ENCODE results near the gene NRDC. TPM values are rescaled to one million over a fixed set of nuclear protein-coding genes. Genes with fewer than 3 reads are reported as not detected.
A peak's percentile ranks its signal among the peaks of the same experiment; 100 is the strongest.

NRDC gene
- total and polyA plus RNA-seq, 9 of the 15 experiments (the other 6 are each of a cell fraction or from before 2014, with no cell fraction given), result 102 to 371 (median 201) TPM

- Histone ChIP-seq H2AFZ (ENCODE audit: low read depth, low read length) (no peak overlapping the region), H3K9me3 (replicated peaks; ENCODE audit: control insufficient read depth, insufficient read depth, low read depth, low read length) (peaks cover 3% of the 10 kb centered on the region; the same call in 1 of the 2 replicates), H3K4me1 (replicated peaks in 1 of 2; ENCODE audit: control insufficient read depth in 2 of 2, insufficient read depth in 2 of 2, low read length in 2 of 2) (peaks cover 2 to 8% of the 10 kb centered on the region in 2 experiments; a peak in 2 of 5 replicates), H3K9ac (ENCODE audit: insufficient read depth in 1 of 2, low read depth in 2 of 2, low read length in 2 of 2) (no peak overlapping the region), H3K27ac (ENCODE audit: extremely low read depth, low read depth, low read length) (0 out of 3 replicates have a peak overlapping the region, but pooled peaks have one; percentile 3), H4K20me1 (replicated peaks; ENCODE audit: control insufficient read depth, insufficient read depth, low read length) (no peaks in the 10 kb centered on the region), H3K79me2 (ENCODE audit: control insufficient read depth, insufficient read depth, low read length) (peaks cover 81% of the 10 kb centered on the region), H3K27me3 (ENCODE audit: control insufficient read depth in 2 of 2, insufficient read depth in 2 of 2, low read length in 2 of 2) (no peaks in the 10 kb centered on the region), H3K36me3 (ENCODE audit: control insufficient read depth, insufficient read depth, low read length) (peaks cover 47% of the 10 kb centered on the region), H3K4me3 (no peak overlapping the region), H3K4me2 (ENCODE audit: insufficient read depth, low read length) (no peak overlapping the region), H3K9me1 (ENCODE audit: control insufficient read depth, insufficient read depth, low read length) (no peaks in the 10 kb centered on the region)
- 23% methylated on average over 4 of the region's 4 CpGs for WGBS (ENCODE audit: insufficient coverage, low coverage, missing lambda C conversion rate)
- ATAC-seq, result peak; percentile 83
- in situ Hi-C loops (cut with MboI), result no loop called here
- intact Hi-C loops (cut with micrococcal nuclease), result loop anchor here (5.0 kb wide), 1 partner anchor 33 kb away; the partner anchor contains the start of gene NRDC
- TF ChIP-seq MYC (IDR thresholded peaks at IDR 0.05; ENCODE audit: low read depth, low read length) (no peak), MYC (CRISPR knock-in tag; IDR thresholded peaks at IDR 0.05; ENCODE audit: borderline replicate concordance, low read depth) (no peak), HLTF (IDR thresholded peaks at IDR 0.05) (0 out of 2 replicates have a peak, but pooled peaks have one; percentile 33), MEIS2 (IDR thresholded peaks at IDR 0.05; ENCODE audit: partially characterized antibody) (peak; percentile 2)
- BruUV-seq (replicated peaks), result no TSS peak
- peak; percentile 35 for FAIRE-seq
- peak in 2 of 4 experiments; percentile 35 for DNase-seq (ENCODE audit: extremely low read depth in 1 of 4, low spot score in 3 of 4)
- ChIA-PET POLR2A (interaction anchor here (0.7 to 1.6 kb wide), 4 partner anchors 9 to 966 kb away, joined by 3 to 5 read pairs (median 4); no protein-coding TSS in a partner anchor), CTCF (ENCODE audit: low intra/inter-chr PET ratio) (no interaction called here)
Measured at GRCh38 chr1:51843948-51844347, 34.6 kb downstream of the NRDC start.

GRCh38 chr1:51842261-51842660 lies 36.3 kb downstream of the NRDC start:
- no peak for ATAC-seq
- H3K79me2 ChIP-seq (ENCODE audit: control insufficient read depth, insufficient read depth, low read length), result peaks cover 74% of the 10 kb centered on the region
- TF ChIP-seq MCM3 (IDR thresholded peaks at IDR 0.05) (no peak), GABPB1 (CRISPR knock-in tag; IDR thresholded peaks at IDR 0.05) (no peak), BRF2 (IDR thresholded peaks at IDR 0.05; ENCODE audit: borderline replicate concordance, insufficient read depth, insufficient read length) (no peak), NCOR1 (IDR thresholded peaks at IDR 0.05) (no peak), GATA2 (CRISPR knock-in tag; IDR thresholded peaks at IDR 0.05) (no peak), ZBTB1 (CRISPR knock-in tag; IDR thresholded peaks at IDR 0.05; ENCODE audit: borderline replicate concordance, low read depth) (no peak), ZNF232 (CRISPR knock-in tag; IDR thresholded peaks at IDR 0.05) (no peak), CHAMP1 (IDR thresholded peaks at IDR 0.05) (no peak), XRCC3 (IDR thresholded peaks at IDR 0.05) (no peak)

More at GRCh38 chr1:51842261-51842660, 36.3 kb downstream of the NRDC start:
- H3K4me2 ChIP-seq (ENCODE audit: insufficient read depth, low read length), result no peak overlapping the region
- WGBS (ENCODE audit: insufficient coverage, low coverage, missing lambda C conversion rate), result 93% methylated on average over 1 of the region's 1 CpG
- peaks cover 3% of the 10 kb centered on the region; the same call in 1 of the 2 replicates for H3K9me3 ChIP-seq (replicated peaks; ENCODE audit: control insufficient read depth, insufficient read depth, low read depth, low read length)
- H3K4me1 ChIP-seq (replicated peaks in 1 of 2; ENCODE audit: control insufficient read depth in 2 of 2, insufficient read depth in 2 of 2, low read length in 2 of 2), result peaks cover 2 to 8% of the 10 kb centered on the region in 2 experiments; a peak in 2 of 5 replicates
- ChIA-PET CTCF (ENCODE audit: low intra/inter-chr PET ratio) (no interaction called here), POLR2A (interaction anchor here (0.6 to 0.7 kb wide), 2 partner anchors 10 to 127 kb away, joined by 3 read pairs; no protein-coding TSS in a partner anchor)
- no peaks in the 10 kb centered on the region for H3K27me3 ChIP-seq (ENCODE audit: control insufficient read depth in 2 of 2, insufficient read depth in 2 of 2, low read length in 2 of 2)
- H3K4me3 ChIP-seq, result no peak overlapping the region
- no TSS peak for BruUV-seq (replicated peaks)
- H3K9me1 ChIP-seq (ENCODE audit: control insufficient read depth, insufficient read depth, low read length), result no peaks in the 10 kb centered on the region
- in situ Hi-C loops (cut with MboI), result no loop called here
- no peak overlapping the region for H3K9ac ChIP-seq (ENCODE audit: insufficient read depth in 1 of 2, low read depth in 2 of 2, low read length in 2 of 2)
- H4K20me1 ChIP-seq (replicated peaks; ENCODE audit: control insufficient read depth, insufficient read depth, low read length), result no peaks in the 10 kb centered on the region
- H2AFZ ChIP-seq (ENCODE audit: low read depth, low read length), result no peak overlapping the region
- no peak overlapping the region for H3K27ac ChIP-seq (ENCODE audit: extremely low read depth, low read depth, low read length)
- intact Hi-C loops (cut with micrococcal nuclease), result loop anchor here (5.0 kb wide), 1 partner anchor 35 kb away; the partner anchor contains the start of gene NRDC
- H3K36me3 ChIP-seq (ENCODE audit: control insufficient read depth, insufficient read depth, low read length), result peaks cover 54% of the 10 kb centered on the region
- FAIRE-seq, result no peak
- DNase-seq (ENCODE audit: extremely low read depth in 1 of 4, low spot score in 3 of 4), result no peak
